A549 treated with DMSO at 1 μM for 4 hours (cell line): ENCODE data around the gene CYB5A. TPM values are rescaled to one million over a fixed set of nuclear protein-coding genes. Genes with fewer than 3 reads are reported as not detected.

Experiments
- total RNA-seq: library from RNA; stranded (reverse); fragments of 200-300 nt; extraction: Qiagen RNA extraction; gene quantifications from 5 replicates; pipeline ENCODE4 v1.2.3, GENCODE V29; 2022; ENCODE audit warnings: low read depth

CYB5A gene, protein sequence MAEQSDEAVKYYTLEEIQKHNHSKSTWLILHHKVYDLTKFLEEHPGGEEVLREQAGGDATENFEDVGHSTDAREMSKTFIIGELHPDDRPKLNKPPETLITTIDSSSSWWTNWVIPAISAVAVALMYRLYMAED
- 114 to 153 TPM (median 117 TPM) in 5 replicates for total RNA-seq

GRCh38 chr18:74291771-74292540 lies at the start of gene CYB5A:
Gene CYB5A (minus strand): TSS chr18:74291963. CDS start chr18:74291875, 88 bp downstream.

DNA sequence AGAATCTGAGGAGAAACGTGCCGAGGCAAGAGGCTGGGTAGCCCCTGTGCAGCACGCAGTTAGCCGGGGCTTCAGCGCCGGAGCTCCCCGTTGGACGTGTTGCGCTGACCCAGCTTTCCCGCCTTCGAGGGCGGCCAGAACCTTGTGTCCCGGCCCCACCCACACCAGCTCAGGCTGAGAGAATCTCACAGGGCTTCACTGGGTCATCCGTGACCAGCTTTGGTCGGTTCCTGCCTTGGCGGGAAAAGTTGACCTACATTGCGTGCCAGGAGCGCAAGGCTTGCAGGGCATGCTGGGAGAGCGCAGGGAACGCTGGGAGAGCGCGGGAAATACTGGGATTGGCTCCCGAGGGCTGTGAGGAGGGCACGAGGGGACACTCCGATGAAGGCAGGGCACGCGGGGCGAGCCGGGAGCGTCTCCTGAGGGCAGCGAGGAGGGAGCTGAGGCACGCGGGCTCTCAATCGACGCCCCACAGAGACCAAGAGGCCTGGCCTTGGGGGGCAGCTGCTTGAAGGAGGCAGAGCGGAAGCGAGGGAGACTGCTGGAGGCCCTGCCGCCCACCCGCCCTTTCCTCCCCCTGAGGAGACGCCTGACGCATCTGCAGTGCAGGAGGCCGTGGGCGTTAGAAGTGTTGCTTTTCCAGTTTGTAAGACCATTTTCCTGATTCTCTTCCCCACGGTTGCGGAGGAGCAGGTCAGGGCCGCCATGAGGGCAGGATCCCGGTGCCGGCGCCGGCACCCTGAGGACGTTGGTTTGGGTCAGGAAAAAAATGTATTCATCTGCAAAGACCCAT lies 23.9 kb upstream of the CYB5A start, which contains the start of gene C18orf63:
Gene C18orf63, plus strand, starts transcription at position 376 of the 793 bp plus-strand sequence. CDS start 2,027 bp downstream, outside the sequence.

Other genes starting within 250 kb of the CYB5A start
- 0.51 to 1.6 TPM (median 0.88 TPM) in 5 replicates for gene FBXO15, start 144.1 kb downstream of the CYB5A start, total RNA-seq
- 38.3 to 64.3 TPM (median 63.7 TPM) in 5 replicates for gene TIMM21, start 143.4 kb downstream of the CYB5A start, total RNA-seq
- not detected in 5 replicates for gene C18orf63, start 23.9 kb upstream of the CYB5A start, total RNA-seq
- not detected in 5 replicates for gene DIPK1C, start 165.3 kb upstream of the CYB5A start, total RNA-seq
- gene CNDP2, start 204.4 kb upstream of the CYB5A start, total RNA-seq, result 74.0 to 94.3 TPM (median 84.1 TPM) in 5 replicates
- gene CNDP1, start 242.5 kb upstream of the CYB5A start, total RNA-seq, result not detected in 5 replicates